Adrenal gland (tissue), 5 donors: Measurements from ENCODE around the gene TTC4.

Experiments used
- POLR2A ChIP-seq, 2 donors: fragments of 450-650 bp; IDR thresholded peaks; one replicate each; pipeline ENCODE4 v1.6.1; 2017; ENCODE audit warnings: antibody characterized with exemption in 2 of 2, mild to moderate bottlenecking in 2 of 2, moderate library complexity in 1 of 2
- TF ChIP-seq, protein P1 (sequence below), 6 experiments: fragments of 450-650 bp in 4 of 6; fragments of 200-600 bp in 2 of 6; sonication (generic) in 1 of 6; IDR thresholded peaks; 1 replicate in 5 of 6; 2 replicates in 1 of 6; pipeline versions ENCODE4 v1.5.1 to v1.8.0; 2016 to 2021; ENCODE audit warnings: antibody characterized with exemption in 6 of 6, mild to moderate bottlenecking in 2 of 6, moderate library complexity in 1 of 6
- donor health status: DM: no; HTN: no; CAD: no.

GRCh38 chr1:54777011-54777410 lies 61.4 kb downstream of the TTC4 start:
- no peak for TF ChIP-seq POLR2A (IDR thresholded peaks at IDR 0.05)
- TF ChIP-seq, protein P1, sequence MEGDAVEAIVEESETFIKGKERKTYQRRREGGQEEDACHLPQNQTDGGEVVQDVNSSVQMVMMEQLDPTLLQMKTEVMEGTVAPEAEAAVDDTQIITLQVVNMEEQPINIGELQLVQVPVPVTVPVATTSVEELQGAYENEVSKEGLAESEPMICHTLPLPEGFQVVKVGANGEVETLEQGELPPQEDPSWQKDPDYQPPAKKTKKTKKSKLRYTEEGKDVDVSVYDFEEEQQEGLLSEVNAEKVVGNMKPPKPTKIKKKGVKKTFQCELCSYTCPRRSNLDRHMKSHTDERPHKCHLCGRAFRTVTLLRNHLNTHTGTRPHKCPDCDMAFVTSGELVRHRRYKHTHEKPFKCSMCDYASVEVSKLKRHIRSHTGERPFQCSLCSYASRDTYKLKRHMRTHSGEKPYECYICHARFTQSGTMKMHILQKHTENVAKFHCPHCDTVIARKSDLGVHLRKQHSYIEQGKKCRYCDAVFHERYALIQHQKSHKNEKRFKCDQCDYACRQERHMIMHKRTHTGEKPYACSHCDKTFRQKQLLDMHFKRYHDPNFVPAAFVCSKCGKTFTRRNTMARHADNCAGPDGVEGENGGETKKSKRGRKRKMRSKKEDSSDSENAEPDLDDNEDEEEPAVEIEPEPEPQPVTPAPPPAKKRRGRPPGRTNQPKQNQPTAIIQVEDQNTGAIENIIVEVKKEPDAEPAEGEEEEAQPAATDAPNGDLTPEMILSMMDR (IDR thresholded peaks at IDR 0.05): no peak
